Keratinocyte (primary cell): ENCODE results near the gene CIDEB. TPM values are rescaled to one million over a fixed set of nuclear protein-coding genes. Genes with fewer than 3 reads are reported as not detected.

ENCODE experiments used
- DNase-seq: peaks from one replicate; pipeline ENCODE4 v3.0.0-alpha.2; 2011; ENCODE audit warnings: low read depth, missing footprints, low spot score
- FAIRE-seq: peaks from 2 replicates; lab custom pipeline; 2011; peaks lifted over from hg19 to GRCh38; lab: Jason Lieb, UNC
- H2AFZ ChIP-seq: 2 replicates; pipeline ENCODE4 v1.6.0; 2012; ENCODE audit warnings: low read length, control low read depth, inconsistent platforms; ENCODE audit not compliant: control insufficient read depth
- H3K27ac ChIP-seq: 2 replicates; pipeline ENCODE4 v1.5.1; 2011; ENCODE audit warnings: low read length; ENCODE audit not compliant: control insufficient read depth, insufficient read depth
- H3K27me3 ChIP-seq: 3 replicates; pipeline ENCODE4 v1.6.0; 2011; ENCODE audit warnings: low read length; ENCODE audit not compliant: control insufficient read depth, insufficient read depth; ENCODE audit errors: extremely low read depth
- H3K36me3 ChIP-seq, 2 experiments: 2 replicates in 1 of 2; 3 replicates in 1 of 2; pipeline ENCODE4 v1.5.1; 2011; ENCODE audit warnings: low read length in 2 of 2, mild to moderate bottlenecking in 1 of 2; ENCODE audit not compliant: control insufficient read depth in 2 of 2, insufficient read depth in 2 of 2; ENCODE audit errors: extremely low read depth in 1 of 2
- H3K4me1 ChIP-seq: 3 replicates; pipeline ENCODE4 v1.5.1; 2011; ENCODE audit warnings: low read length; ENCODE audit not compliant: control insufficient read depth, insufficient read depth; ENCODE audit errors: extremely low read depth
- H3K4me2 ChIP-seq: 3 replicates; pipeline ENCODE4 v1.6.0; 2011; ENCODE audit warnings: low read depth, low read length; ENCODE audit not compliant: control insufficient read depth, insufficient read depth; ENCODE audit errors: extremely low read depth
- H3K4me3 ChIP-seq, 3 experiments: fragments of 200-600 bp in 1 of 3; sonication (generic) in 1 of 3; 2 replicates in 2 of 3; 3 replicates in 1 of 3; pipeline ENCODE4 v1.5.1; 2011 to 2016; ENCODE audit warnings: low read length in 3 of 3, mild to moderate bottlenecking in 3 of 3, control low read depth in 2 of 3, inconsistent platforms in 1 of 3, low read depth in 1 of 3, mixed read lengths in 1 of 3, mixed run types in 1 of 3, moderate library complexity in 1 of 3; ENCODE audit not compliant: control insufficient read depth in 2 of 3, insufficient read depth in 2 of 3; ENCODE audit errors: extremely low read depth in 1 of 3
- H3K79me2 ChIP-seq: 2 replicates; pipeline ENCODE4 v1.6.0; 2012; ENCODE audit warnings: low read length; ENCODE audit not compliant: control insufficient read depth, insufficient read depth
- H3K9ac ChIP-seq: 3 replicates; pipeline ENCODE4 v1.6.0; 2011; ENCODE audit warnings: low read length; ENCODE audit not compliant: control insufficient read depth, insufficient read depth; ENCODE audit errors: extremely low read depth
- H3K9me1 ChIP-seq: 3 replicates; pipeline ENCODE4 v1.6.0; 2011; ENCODE audit warnings: low read length; ENCODE audit not compliant: control insufficient read depth, insufficient read depth; ENCODE audit errors: extremely low read depth
- H3K9me3 ChIP-seq: 2 replicates; pipeline ENCODE4 v1.5.1; 2012; ENCODE audit warnings: low read depth, low read length; ENCODE audit not compliant: control insufficient read depth
- H4K20me1 ChIP-seq: 3 replicates; pipeline ENCODE4 v1.6.0; 2011; ENCODE audit warnings: low read length; ENCODE audit not compliant: control insufficient read depth, insufficient read depth; ENCODE audit errors: extremely low read depth
- CTCF ChIP-seq, 3 experiments: IDR thresholded peaks in 1 of 3; conservative IDR thresholded peaks in 1 of 3; optimal IDR thresholded peaks in 1 of 3; 2 replicates in 2 of 3; 3 replicates in 1 of 3; pipeline versions ENCODE3 to v1.5.1; 2011; ENCODE audit warnings: low read length in 3 of 3, mild to moderate bottlenecking in 3 of 3, moderate library complexity in 2 of 3, control low read depth in 1 of 3, inconsistent platforms in 1 of 3; ENCODE audit not compliant: insufficient read depth in 2 of 3; ENCODE audit errors: extremely low read depth in 1 of 3
- EZH2 ChIP-seq: IDR thresholded peaks from one replicate; pipeline ENCODE4 v1.6.1; 2012; ENCODE audit warnings: inconsistent platforms, mild to moderate bottlenecking, low read length, moderate library complexity
- dilution Hi-C: fragments of 300-500 bp; cut with MboI; formaldehyde crosslinking; loops from one replicate; pipeline ENCODE4 v1.7.0; 2020; ENCODE audit warnings: low sequenced_read_pairs; ENCODE audit not compliant: extremely low pct_ligation_motif_present
- polyA plus RNA-seq, 5 experiments: library from polyadenylated mRNA; depleted of rRNA in 3 of 5; stranded (reverse) in 3 of 5; stranded (forward) in 1 of 5; unstranded in 1 of 5; fragments of >200 nt; gene quantifications; 1 replicate in 1 of 5; 2 replicates in 3 of 5; 3 replicates in 1 of 5; pipeline versions ENCODE4 v1.2.1 to v1.2.3, GENCODE V29; 2011 to 2012; ENCODE audit warnings: missing spikeins in 2 of 5, low read depth in 1 of 5, low replicate concordance in 1 of 5

The CIDEB gene
- polyA plus RNA-seq, 1 donor (not counting 4 experiments of a cell fraction or from before 2014, with no cell fraction given): 3.7 TPM

DNA sequence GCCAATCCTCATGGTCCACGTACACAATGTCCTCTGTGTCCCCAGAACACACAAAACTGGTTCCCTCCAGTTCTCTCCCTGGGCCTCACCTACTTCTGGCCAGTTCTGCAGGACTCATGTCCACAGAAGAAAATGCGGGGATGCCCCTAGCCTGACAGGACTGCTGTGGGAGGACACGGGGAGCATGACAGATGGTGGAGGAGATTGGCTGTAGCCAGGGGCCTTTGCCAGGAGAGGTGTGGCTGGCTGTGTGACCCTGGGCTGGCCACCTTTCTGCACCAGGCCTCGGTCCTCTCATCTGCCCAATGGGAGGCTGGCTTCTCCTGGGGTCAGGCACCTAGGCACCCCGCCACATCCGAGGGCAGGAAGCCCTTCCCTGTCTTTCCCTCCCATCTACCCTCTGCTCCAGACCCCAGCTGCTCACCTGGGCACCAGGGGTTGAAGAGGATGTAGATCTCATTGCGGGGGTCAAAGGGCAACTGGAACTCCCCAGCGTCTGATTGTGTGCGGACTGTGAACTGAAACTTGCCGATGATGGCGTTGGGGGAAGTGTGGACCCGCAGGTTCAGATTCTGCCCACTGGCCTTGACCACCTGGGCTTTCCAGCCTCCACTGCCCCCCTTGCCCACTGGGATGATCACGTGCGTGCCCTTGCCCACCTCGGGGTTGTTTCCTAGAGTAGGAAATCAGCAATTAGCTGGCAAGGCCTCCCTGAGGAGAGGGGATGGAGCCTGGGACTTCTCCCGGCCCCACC, 47.6 kb downstream of the CIDEB start:
- TF ChIP-seq EZH2 (no peak), CTCF (optimal IDR thresholded peaks at IDR 0.05 in 1 of 3, IDR thresholded peaks at IDR 0.05 in 1 of 3, conservative IDR thresholded peaks at IDR 0.05 in 1 of 3; ENCODE audit: extremely low read depth in 1 of 3, insufficient read depth in 2 of 3, low read length in 3 of 3) (no peak)
- DNase-seq: no peak
- Histone ChIP-seq H3K27ac (no peak overlapping the region), H3K9me3 (no peaks in the 10 kb centered on the region), H3K4me1 (peaks cover 33% of the 10 kb centered on the region), H3K27me3 (no peaks in the 10 kb centered on the region), H3K36me3 (peaks cover 3 to 11% of the 10 kb centered on the region in 2 experiments), H4K20me1 (no peaks in the 10 kb centered on the region), H2AFZ (no peak overlapping the region), H3K9ac (no peak overlapping the region), H3K4me2 (no peak overlapping the region), H3K9me1 (no peaks in the 10 kb centered on the region), H3K4me3 (no peak overlapping the region), H3K79me2 (no peaks in the 10 kb centered on the region)
- FAIRE-seq: no peak
- dilution Hi-C loops: no loop called here

GRCh38 chr14:24259282-24260025, 48.3 kb downstream of the CIDEB start:
- Histone ChIP-seq H3K9ac (peak overlapping the region; percentile 9), H2AFZ (peak overlapping the region; percentile 71)
- no peak for DNase-seq

More at GRCh38 chr14:24259282-24260025, 48.3 kb downstream of the CIDEB start:
- Histone ChIP-seq H3K4me2 (peak overlapping the region; percentile 45), H4K20me1 (no peaks in the 10 kb centered on the region), H3K27me3 (no peaks in the 10 kb centered on the region), H3K27ac (no peak overlapping the region), H3K36me3 (peaks cover 9 to 18% of the 10 kb centered on the region in 2 experiments), H3K4me3 (no peak overlapping the region), H3K9me1 (no peaks in the 10 kb centered on the region), H3K4me1 (peaks cover 26% of the 10 kb centered on the region), H3K79me2 (no peaks in the 10 kb centered on the region), H3K9me3 (no peaks in the 10 kb centered on the region)
- TF ChIP-seq CTCF (optimal IDR thresholded peaks at IDR 0.05 in 1 of 3, IDR thresholded peaks at IDR 0.05 in 1 of 3, conservative IDR thresholded peaks at IDR 0.05 in 1 of 3; ENCODE audit: extremely low read depth in 1 of 3, insufficient read depth in 2 of 3, low read length in 3 of 3) (no peak), EZH2 (no peak)
- dilution Hi-C loops: no loop called here
- FAIRE-seq: no peak
